WTC11 (cell line): ENCODE results near the gene RIN2.

Experiments
- PRRX2 ChIP-seq: fragments of 250-450 bp; sonication (Bioruptor Pico); IDR thresholded peaks from 2 replicates; pipeline ENCODE4 v1.8.0; 2021; ENCODE audit warnings: mild to moderate bottlenecking
- TF ChIP-seq, protein P1 (sequence below): fragments of 200-600 bp; IDR thresholded peaks from 2 replicates; pipeline ENCODE4 v1.8.0; 2022; ENCODE audit warnings: antibody characterized with exemption

DNA sequence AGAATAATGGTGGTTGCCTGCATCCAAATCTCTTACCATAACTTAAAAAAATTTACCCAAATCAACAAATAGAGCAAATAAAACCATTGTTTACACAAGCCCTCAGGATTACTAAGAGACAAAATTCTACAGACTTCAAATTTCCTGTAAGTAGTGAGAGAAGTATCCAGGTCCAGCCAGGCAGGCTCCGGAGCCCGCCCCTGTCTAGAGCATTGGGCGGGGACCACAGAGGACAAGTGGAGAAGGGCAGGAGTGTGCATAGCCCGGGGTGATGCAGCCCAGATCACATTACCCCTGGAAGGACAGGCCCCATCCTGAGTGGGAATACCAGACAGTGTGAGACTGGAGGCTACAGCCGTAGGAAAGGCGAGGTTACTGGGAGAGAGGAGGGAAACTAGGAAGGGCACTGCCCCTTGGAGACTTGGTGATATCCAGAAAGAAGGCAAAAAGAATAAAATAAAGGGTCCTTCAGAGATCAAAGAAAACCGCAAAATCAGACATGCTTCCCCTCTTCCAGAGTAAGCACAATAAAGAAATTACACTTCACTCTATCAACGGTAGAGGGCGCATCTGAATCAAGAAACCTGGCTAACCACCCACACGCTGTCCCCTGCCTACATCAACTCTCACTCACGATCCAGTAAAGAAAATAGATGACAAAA lies 26.6 kb downstream of the RIN2 start:
- TF ChIP-seq, protein P1, sequence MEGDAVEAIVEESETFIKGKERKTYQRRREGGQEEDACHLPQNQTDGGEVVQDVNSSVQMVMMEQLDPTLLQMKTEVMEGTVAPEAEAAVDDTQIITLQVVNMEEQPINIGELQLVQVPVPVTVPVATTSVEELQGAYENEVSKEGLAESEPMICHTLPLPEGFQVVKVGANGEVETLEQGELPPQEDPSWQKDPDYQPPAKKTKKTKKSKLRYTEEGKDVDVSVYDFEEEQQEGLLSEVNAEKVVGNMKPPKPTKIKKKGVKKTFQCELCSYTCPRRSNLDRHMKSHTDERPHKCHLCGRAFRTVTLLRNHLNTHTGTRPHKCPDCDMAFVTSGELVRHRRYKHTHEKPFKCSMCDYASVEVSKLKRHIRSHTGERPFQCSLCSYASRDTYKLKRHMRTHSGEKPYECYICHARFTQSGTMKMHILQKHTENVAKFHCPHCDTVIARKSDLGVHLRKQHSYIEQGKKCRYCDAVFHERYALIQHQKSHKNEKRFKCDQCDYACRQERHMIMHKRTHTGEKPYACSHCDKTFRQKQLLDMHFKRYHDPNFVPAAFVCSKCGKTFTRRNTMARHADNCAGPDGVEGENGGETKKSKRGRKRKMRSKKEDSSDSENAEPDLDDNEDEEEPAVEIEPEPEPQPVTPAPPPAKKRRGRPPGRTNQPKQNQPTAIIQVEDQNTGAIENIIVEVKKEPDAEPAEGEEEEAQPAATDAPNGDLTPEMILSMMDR = peak; percentile 62
- no peak for TF ChIP-seq PRRX2 (CRISPR knock-in tag)
